HEK293T (cell line): Measurements from ENCODE around the gene AKAP6.

Source experiments
- ARNT ChIP-seq: fragments of 450-650 bp; IDR thresholded peaks from 2 replicates; pipeline ENCODE4 v1.6.1; 2017; ENCODE audit warnings: mild to moderate bottlenecking
- BHLHE40 ChIP-seq: fragments of 450-650 bp; IDR thresholded peaks from 2 replicates; pipeline ENCODE4 v1.6.1; 2016; ENCODE audit warnings: mild to moderate bottlenecking, moderate library complexity, borderline replicate concordance
- ELF4 ChIP-seq: fragments of 450-650 bp; IDR thresholded peaks from 2 replicates; pipeline ENCODE4 v1.6.1; 2017; ENCODE audit warnings: antibody characterized with exemption
- FOXA1 ChIP-seq: fragments of 450-650 bp; IDR thresholded peaks from 2 replicates; pipeline ENCODE4 v1.6.1; 2016; ENCODE audit warnings: mild to moderate bottlenecking
- FOXM1 ChIP-seq: fragments of 450-650 bp; IDR thresholded peaks from 2 replicates; pipeline ENCODE4 v1.6.1; 2017; ENCODE audit warnings: mild to moderate bottlenecking, borderline replicate concordance
- HDGF ChIP-seq: fragments of 450-650 bp; IDR thresholded peaks from 2 replicates; pipeline ENCODE4 v1.6.1; 2017; ENCODE audit warnings: antibody characterized with exemption, borderline replicate concordance
- L3MBTL2 ChIP-seq: fragments of 450-650 bp; conservative IDR thresholded peaks from 2 replicates; pipeline ENCODE4 v1.6.1; 2016; ENCODE audit warnings: mild to moderate bottlenecking
- LEF1 ChIP-seq: fragments of 450-650 bp; IDR thresholded peaks from 2 replicates; pipeline ENCODE4 v1.6.1; 2017; ENCODE audit warnings: mild to moderate bottlenecking, borderline replicate concordance
- NFRKB ChIP-seq: fragments of 450-650 bp; IDR thresholded peaks from 2 replicates; pipeline ENCODE4 v1.6.1; 2016; ENCODE audit warnings: mild to moderate bottlenecking, moderate library complexity
- PKNOX1 ChIP-seq: fragments of 450-650 bp; IDR thresholded peaks from 2 replicates; pipeline ENCODE4 v1.6.1; 2016
- SP1 ChIP-seq: fragments of 450-650 bp; IDR thresholded peaks from 2 replicates; pipeline ENCODE4 v1.6.1; 2017
- TARDBP ChIP-seq: fragments of 450-650 bp; IDR thresholded peaks from 2 replicates; pipeline ENCODE4 v1.6.1; 2016
- ZNF384 ChIP-seq: fragments of 450-650 bp; IDR thresholded peaks from 2 replicates; pipeline ENCODE4 v1.6.1; 2016

- TF ChIP-seq BHLHE40 (no peak), L3MBTL2 (no peak), PKNOX1 (no peak), LEF1 (no peak), TARDBP (no peak), FOXA1 (no peak), ZNF384 (no peak), NFRKB (no peak), ELF4 (no peak), HDGF (no peak), FOXM1 (no peak), SP1 (no peak), ARNT (no peak)
Observed at GRCh38 chr14:32620724-32621123, 291.6 kb downstream of the AKAP6 start.
